ENCODE results near the gene AGBL1. TPM values are rescaled to one million over a fixed set of nuclear protein-coding genes. Genes with fewer than 3 reads are reported as not detected.

The AGBL1 gene
- polyA plus RNA-seq, 1 donor from 2014 or later: not detected

GRCh38 chr15:86384186-86384585 lies 304.5 kb downstream of the AGBL1 start:
- Mint-ChIP-seq H3K4me1 (no peaks in the 10 kb centered on the region), H3K27me3 (no peaks in the 10 kb centered on the region), H3K9me3 (no peaks in the 10 kb centered on the region)

GRCh38 chr15:86392296-86392695 lies 312.6 kb downstream of the AGBL1 start:
- peaks cover 0 to 4% (median 0%) of the 10 kb centered on the region in 3 donors for H3K9me3 Mint-ChIP-seq
- H3K27ac Mint-ChIP-seq: no peak overlapping the region
- no peaks in the 10 kb centered on the region for H3K36me3 Mint-ChIP-seq
- H3K27me3 Mint-ChIP-seq: peaks cover 1% of the 10 kb centered on the region
- peaks cover 0 to 2% (median 0%) of the 10 kb centered on the region in 3 donors for H3K4me1 Mint-ChIP-seq
- no peak overlapping the region for H3K4me3 Mint-ChIP-seq

More at GRCh38 chr15:86384186-86384585, 304.5 kb downstream of the AGBL1 start:
- Mint-ChIP-seq H3K4me3 (no peak overlapping the region), H3K36me3 (no peaks in the 10 kb centered on the region), H3K27ac (no peak overlapping the region)

- Mint-ChIP-seq H3K9me3 (peaks cover 0 to 4% (median 0%) of the 10 kb centered on the region in 3 donors), H3K4me3 (no peak overlapping the region), H3K4me1 (peaks cover 0 to 2% (median 0%) of the 10 kb centered on the region in 3 donors), H3K27me3 (peaks cover 1% of the 10 kb centered on the region), H3K27ac (no peak overlapping the region), H3K36me3 (no peaks in the 10 kb centered on the region)
Measured at GRCh38 chr15:86392874-86393273, 313.2 kb downstream of the AGBL1 start.

DNA sequence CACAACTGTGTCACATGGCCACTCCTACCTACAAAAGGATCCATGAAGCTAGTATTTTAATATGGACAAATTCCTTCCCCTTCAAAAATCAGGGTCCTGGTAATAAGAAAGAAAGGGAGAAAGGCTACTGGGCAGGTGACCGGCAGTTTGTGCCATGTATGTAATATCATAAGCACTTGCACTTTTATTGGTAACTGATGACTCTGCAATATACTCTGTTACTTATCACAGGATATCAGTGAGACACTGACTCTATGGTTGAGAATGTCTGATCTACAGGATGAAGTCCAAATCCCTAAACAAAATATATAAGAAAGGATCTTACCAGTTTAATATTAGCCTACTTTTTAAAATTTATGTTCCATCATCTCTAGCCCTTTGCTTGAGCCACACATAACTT lies 315.2 kb downstream of the AGBL1 start:
- Mint-ChIP-seq H3K36me3 (no peaks in the 10 kb centered on the region), H3K27me3 (peaks cover 1% of the 10 kb centered on the region), H3K9me3 (peaks cover 0 to 4% (median 0%) of the 10 kb centered on the region in 3 donors), H3K4me3 (no peak overlapping the region), H3K27ac (no peak overlapping the region), H3K4me1 (peaks cover 0 to 2% (median 0%) of the 10 kb centered on the region in 3 donors)

- no peaks in the 10 kb centered on the region for H3K36me3 Mint-ChIP-seq
- no peaks in the 10 kb centered on the region for H3K27me3 Mint-ChIP-seq
- no peak overlapping the region for H3K4me3 Mint-ChIP-seq
- H3K27ac Mint-ChIP-seq: no peak overlapping the region
- H3K4me1 Mint-ChIP-seq: no peaks in the 10 kb centered on the region
- H3K9me3 Mint-ChIP-seq: peaks cover 0 to 1% (median 0%) of the 10 kb centered on the region in 3 donors
Measured at GRCh38 chr15:86399041-86399954, 319.6 kb downstream of the AGBL1 start.

GRCh38 chr15:86403221-86403620 lies 323.6 kb downstream of the AGBL1 start:
- H3K36me3 Mint-ChIP-seq: no peaks in the 10 kb centered on the region
- no peak overlapping the region for H3K4me3 Mint-ChIP-seq

GRCh38 chr15:86403914-86404583 lies 324.4 kb downstream of the AGBL1 start:
- H3K4me1 Mint-ChIP-seq: no peaks in the 10 kb centered on the region
- no peak overlapping the region for H3K27ac Mint-ChIP-seq
- H3K4me3 Mint-ChIP-seq: no peak overlapping the region
- no peaks in the 10 kb centered on the region for H3K36me3 Mint-ChIP-seq
- no peaks in the 10 kb centered on the region for H3K27me3 Mint-ChIP-seq
- H3K9me3 Mint-ChIP-seq: no peaks in the 10 kb centered on the region

More at GRCh38 chr15:86403221-86403620, 323.6 kb downstream of the AGBL1 start:
- Mint-ChIP-seq H3K4me1 (no peaks in the 10 kb centered on the region), H3K27ac (no peak overlapping the region), H3K9me3 (no peaks in the 10 kb centered on the region), H3K27me3 (no peaks in the 10 kb centered on the region)

- H3K27me3 Mint-ChIP-seq: no peaks in the 10 kb centered on the region
- H3K9me3 Mint-ChIP-seq: peaks cover 0 to 3% (median 2%) of the 10 kb centered on the region in 3 donors
- H3K4me1 Mint-ChIP-seq: no peaks in the 10 kb centered on the region
- no peaks in the 10 kb centered on the region for H3K36me3 Mint-ChIP-seq
- no peak overlapping the region for H3K4me3 Mint-ChIP-seq
- H3K27ac Mint-ChIP-seq: no peak overlapping the region
Measured at GRCh38 chr15:86408261-86408660, 328.6 kb downstream of the AGBL1 start.

DNA sequence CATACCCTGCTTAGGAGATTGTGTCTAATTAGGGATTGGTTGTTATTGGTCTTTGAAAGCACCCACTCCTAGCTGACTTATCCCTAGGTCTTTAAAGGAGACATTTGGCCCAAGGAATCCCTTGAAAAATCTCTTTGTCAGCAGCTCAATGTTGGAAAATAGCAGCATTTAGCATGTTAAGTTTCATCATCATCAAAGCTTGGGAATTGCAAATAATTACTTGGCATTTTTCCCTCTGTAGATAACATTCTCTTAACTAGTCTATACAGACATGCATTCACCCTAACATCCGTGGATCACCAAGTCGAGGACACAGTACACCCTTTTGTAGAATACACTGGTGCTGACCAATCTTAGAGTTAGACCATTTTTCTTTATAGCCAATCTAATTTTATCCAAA lies 332.2 kb downstream of the AGBL1 start:
- Mint-ChIP-seq H3K4me1 (no peaks in the 10 kb centered on the region), H3K4me3 (no peak overlapping the region), H3K9me3 (peaks cover 0 to 5% (median 2%) of the 10 kb centered on the region in 3 donors), H3K27me3 (no peaks in the 10 kb centered on the region), H3K36me3 (peaks cover 1% of the 10 kb centered on the region), H3K27ac (no peak overlapping the region)

GRCh38 chr15:86413191-86413590 lies 333.5 kb downstream of the AGBL1 start:
- H3K36me3 Mint-ChIP-seq: peaks cover 1% of the 10 kb centered on the region
- no peaks in the 10 kb centered on the region for H3K27me3 Mint-ChIP-seq
- H3K27ac Mint-ChIP-seq: no peak overlapping the region
- peaks cover 0 to 5% (median 2%) of the 10 kb centered on the region in 3 donors for H3K9me3 Mint-ChIP-seq
- no peaks in the 10 kb centered on the region for H3K4me1 Mint-ChIP-seq
- H3K4me3 Mint-ChIP-seq: no peak overlapping the region

GRCh38 chr15:86425746-86426145 lies 346.1 kb downstream of the AGBL1 start:
- no peaks in the 10 kb centered on the region for H3K4me1 Mint-ChIP-seq
- peaks cover 2% of the 10 kb centered on the region for H3K36me3 Mint-ChIP-seq
- H3K27ac Mint-ChIP-seq: no peak overlapping the region
- no peak overlapping the region for H3K4me3 Mint-ChIP-seq
- H3K9me3 Mint-ChIP-seq: peaks cover 0 to 8% (median 6%) of the 10 kb centered on the region in 3 donors
- H3K27me3 Mint-ChIP-seq: no peaks in the 10 kb centered on the region

DNA sequence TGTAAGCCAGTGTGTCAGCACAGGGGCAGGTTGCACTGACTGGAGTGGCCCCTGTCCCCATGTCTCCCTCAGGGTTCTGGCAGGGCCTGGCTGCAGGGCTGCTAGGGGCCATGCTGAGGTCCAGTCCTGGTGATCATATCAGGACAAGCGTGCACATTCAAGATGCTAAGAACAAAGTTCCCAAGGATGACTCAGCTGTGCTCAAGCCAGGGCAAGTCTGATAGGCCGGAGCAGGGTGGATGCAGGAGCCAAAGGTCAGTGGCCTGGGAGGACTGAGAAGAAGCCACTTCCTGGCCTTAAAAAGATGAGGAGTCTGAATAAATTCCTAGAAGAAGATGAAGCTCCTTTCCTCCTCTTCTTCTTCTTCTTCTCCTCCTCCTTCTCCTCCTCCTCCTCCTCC lies 353.2 kb downstream of the AGBL1 start:
- H3K27me3 Mint-ChIP-seq: no peaks in the 10 kb centered on the region
- H3K9me3 Mint-ChIP-seq: no peaks in the 10 kb centered on the region
- H3K4me3 Mint-ChIP-seq: no peak overlapping the region
- H3K4me1 Mint-ChIP-seq: no peaks in the 10 kb centered on the region
- H3K36me3 Mint-ChIP-seq: no peaks in the 10 kb centered on the region
- no peak overlapping the region for H3K27ac Mint-ChIP-seq

DNA sequence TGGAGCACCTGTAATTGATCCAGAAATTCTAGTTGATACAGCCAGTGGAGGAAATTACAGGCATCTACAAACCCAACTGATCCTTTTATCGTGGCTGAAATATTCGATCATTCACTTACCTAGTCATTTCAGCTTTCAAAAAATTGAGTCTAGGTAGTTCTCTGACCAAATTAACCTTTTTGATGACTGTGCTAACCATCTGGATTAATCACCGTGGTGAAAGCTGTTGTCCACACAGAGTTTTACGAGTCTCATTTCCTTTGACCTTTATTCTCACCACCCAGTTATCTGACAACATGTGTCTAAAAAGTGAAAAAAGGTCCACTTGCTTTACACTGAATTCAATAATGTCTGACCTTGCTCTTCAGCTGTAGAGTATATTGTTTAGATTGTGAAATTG lies 354.3 kb downstream of the AGBL1 start:
- H3K4me1 Mint-ChIP-seq: no peaks in the 10 kb centered on the region

DNA sequence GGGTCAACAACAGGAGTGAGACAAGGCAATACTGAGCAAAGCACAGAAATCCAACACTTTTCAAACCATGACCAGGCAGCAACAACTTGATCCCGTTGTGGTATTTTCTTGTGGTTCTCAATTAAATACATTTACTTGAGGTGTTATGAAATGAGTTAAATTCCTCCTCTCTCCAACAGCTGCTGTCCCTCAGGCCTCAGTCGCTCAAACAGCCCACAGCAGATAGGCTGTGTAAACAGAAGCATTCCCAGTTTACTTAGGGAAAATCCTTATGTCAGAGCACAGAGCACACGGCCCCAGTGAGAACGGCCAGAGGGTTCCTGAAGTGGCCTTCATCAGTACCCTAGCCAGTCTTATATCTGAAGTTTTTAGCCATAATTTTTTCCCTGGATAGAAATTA lies 359.9 kb downstream of the AGBL1 start:
- Mint-ChIP-seq H3K36me3 (no peaks in the 10 kb centered on the region), H3K27ac (no peak overlapping the region), H3K9me3 (peaks cover 0 to 13% (median 3%) of the 10 kb centered on the region in 3 donors), H3K4me3 (no peak overlapping the region), H3K4me1 (no peaks in the 10 kb centered on the region), H3K27me3 (no peaks in the 10 kb centered on the region)

More for the DNA sequence above, 354.3 kb downstream of the AGBL1 start:
- Mint-ChIP-seq H3K4me3 (no peak overlapping the region), H3K36me3 (no peaks in the 10 kb centered on the region), H3K27me3 (no peaks in the 10 kb centered on the region), H3K9me3 (no peaks in the 10 kb centered on the region), H3K27ac (no peak overlapping the region)

GRCh38 chr15:86444527-86444926 lies 364.9 kb downstream of the AGBL1 start:
- no peaks in the 10 kb centered on the region for H3K36me3 Mint-ChIP-seq
- H3K9me3 Mint-ChIP-seq: peaks cover 0 to 19% (median 7%) of the 10 kb centered on the region in 3 donors
- H3K4me3 Mint-ChIP-seq: no peak overlapping the region
- H3K27me3 Mint-ChIP-seq: no peaks in the 10 kb centered on the region
- H3K27ac Mint-ChIP-seq: no peak overlapping the region
- H3K4me1 Mint-ChIP-seq: no peaks in the 10 kb centered on the region

Measured in IgD-negative memory B cell (primary cell).